GM19468 (cell line): ENCODE results near the gene SMAD3.
"Not testable (repeated sequence)": the region's sequence is repeated elsewhere in the genome, so short reads cannot be mapped to it uniquely, and the experiment has no call there.

Source experiments
- ATAC-seq: cut with Tn5 transposase; IDR thresholded peaks from one replicate; pipeline ENCODE4 v1.9.1; 2021; ENCODE audit warnings: mild to moderate bottlenecking, moderate library complexity, moderate number of reproducible peaks; ENCODE audit not compliant: unreplicated experiment; ENCODE audit errors: extremely low read depth

The SMAD3 gene

GRCh38 chr15:67121644-67122605 lies 56.5 kb downstream of the SMAD3 start:
- no peak for ATAC-seq

GRCh38 chr15:67122816-67123215 lies 57.4 kb downstream of the SMAD3 start:
- not testable (repeated sequence) for ATAC-seq

- ATAC-seq = not testable (repeated sequence)
Measured at GRCh38 chr15:67123291-67123690, 57.9 kb downstream of the SMAD3 start.

- no peak for ATAC-seq
Measured at GRCh38 chr15:67124111-67124510, 58.7 kb downstream of the SMAD3 start.

GRCh38 chr15:67124911-67125588 lies 59.6 kb downstream of the SMAD3 start:
- no peak for ATAC-seq

- no peak for ATAC-seq
Measured at GRCh38 chr15:67125589-67126502, 60.4 kb downstream of the SMAD3 start.

GRCh38 chr15:67126551-67127330 lies 61.3 kb downstream of the SMAD3 start:
- ATAC-seq = no peak

- no peak for ATAC-seq
Measured at GRCh38 chr15:67127331-67127664, 61.9 kb downstream of the SMAD3 start.

GRCh38 chr15:67127965-67128364 lies 62.6 kb downstream of the SMAD3 start:
- no peak for ATAC-seq

- no peak for ATAC-seq
Measured at GRCh38 chr15:67130166-67130565, 64.8 kb downstream of the SMAD3 start.

- ATAC-seq = no peak
Measured at GRCh38 chr15:67130673-67131601, 65.5 kb downstream of the SMAD3 start.

- no peak for ATAC-seq
Measured at GRCh38 chr15:67132276-67132675, 66.9 kb downstream of the SMAD3 start.

- ATAC-seq = no peak
Measured at GRCh38 chr15:67133026-67133425, 67.6 kb downstream of the SMAD3 start.

GRCh38 chr15:67133738-67134066 lies 68.3 kb downstream of the SMAD3 start:
- ATAC-seq = no peak

GRCh38 chr15:67134067-67134838 lies 68.9 kb downstream of the SMAD3 start:
- peak; percentile 42 for ATAC-seq

- ATAC-seq = no peak
Measured at GRCh38 chr15:67134871-67135492, 69.6 kb downstream of the SMAD3 start.

GRCh38 chr15:67135494-67135893 lies 70.1 kb downstream of the SMAD3 start:
- ATAC-seq = no peak

- no peak for ATAC-seq
Measured at GRCh38 chr15:67136802-67137201, 71.4 kb downstream of the SMAD3 start.
